ENCODE results near the gene IGLL5. TPM values are rescaled to one million over a fixed set of nuclear protein-coding genes. Genes with fewer than 3 reads are reported as not detected.

The IGLL5 gene
- total and polyA plus RNA-seq, 2 donors (not counting 3 experiments of a cell fraction or from before 2014, with no cell fraction given), result not detected

DNA sequence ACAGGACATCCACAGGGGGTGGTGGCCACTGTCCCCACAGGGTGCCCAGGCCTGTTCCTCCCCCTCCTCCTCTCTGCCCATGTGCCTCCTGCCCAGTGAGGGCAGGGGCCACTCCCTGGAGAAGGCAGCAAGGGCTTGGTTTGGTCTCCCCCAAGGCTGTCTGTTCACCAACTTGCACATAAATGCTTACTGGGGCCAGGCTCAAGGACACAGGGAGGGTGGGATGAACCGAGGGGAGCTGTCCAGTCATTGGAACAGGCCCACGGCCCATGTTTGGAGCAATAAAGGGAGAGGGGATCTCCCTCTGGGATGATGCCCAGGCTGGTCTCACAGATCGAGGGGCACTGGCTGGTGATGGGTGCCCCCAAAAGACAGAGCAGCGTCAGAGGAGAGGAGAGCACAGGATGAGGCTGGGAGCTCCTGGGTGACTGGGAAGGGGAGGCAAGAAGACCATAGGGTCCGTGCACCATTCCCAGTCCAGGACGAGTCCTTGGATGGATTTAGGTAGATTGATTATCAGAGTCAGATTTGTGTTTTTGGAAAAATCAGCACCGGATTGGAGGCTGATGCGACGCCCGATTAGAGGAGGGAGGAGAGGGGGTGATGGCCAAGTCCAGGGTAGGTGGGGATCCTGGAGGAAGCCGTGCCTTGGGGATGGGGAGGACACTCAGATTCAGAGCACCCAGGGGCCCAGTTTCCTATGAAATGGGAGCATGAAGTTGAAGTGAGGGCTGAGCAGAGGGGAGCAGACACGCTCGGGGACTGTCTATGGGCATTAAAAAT, 1.1 kb downstream of the IGLL5 start:
- dilution Hi-C loops (cut with MboI; ENCODE audit: extremely low pct_ligation_motif_present, low sequenced_read_pairs), result no loop called here
- BruUV-seq (replicated peaks), result no TSS peak
- TF ChIP-seq MAX (IDR thresholded peaks at IDR 0.05; ENCODE audit: insufficient read depth, insufficient read length) (no peak), CTCF (IDR thresholded peaks at IDR 0.05; ENCODE audit: extremely low read depth in 1 of 2, insufficient read depth in 1 of 2, low read depth in 1 of 2, low read length in 2 of 2) (no peak), JUN (IDR thresholded peaks at IDR 0.05; ENCODE audit: borderline replicate concordance, insufficient read depth, insufficient read length, low read depth) (no peak), POLR2A (IDR thresholded peaks at IDR 0.05; ENCODE audit: low read depth, low read length) (no peak), GATA2 (IDR thresholded peaks at IDR 0.05; ENCODE audit: insufficient read depth, insufficient read length, low read depth, low read length) (no peak), FOS (IDR thresholded peaks at IDR 0.05; ENCODE audit: borderline replicate concordance, insufficient read depth, low read length) (no peak), EZH2 (IDR thresholded peaks at IDR 0.05; ENCODE audit: borderline replicate concordance, low read depth, low read length, severe bottlenecking) (no peak), POLR2AphosphoS5 (IDR thresholded peaks at IDR 0.05; ENCODE audit: insufficient read depth, low read depth, low read length) (no peak), MYC (IDR thresholded peaks at IDR 0.05; ENCODE audit: low read depth, low read length) (no peak)
- H3K4me3 ChIP-seq (replicated peaks in 1 of 3; ENCODE audit: insufficient read depth in 1 of 3, low read depth in 1 of 3, low read length in 3 of 3), result no peak overlapping the region
- H4K20me1 ChIP-seq (replicated peaks; ENCODE audit: control insufficient read depth, extremely low read depth, insufficient read depth, low read length), result no peaks in the 10 kb centered on the region
- ChIA-PET POLR2A (no interaction called here), CTCF (interaction anchor here (0.8 kb wide), 1 partner anchor 40 kb away, joined by 3 read pairs; no protein-coding TSS in a partner anchor)
- DNase-seq (ENCODE audit: low read depth, low spot score), result no peak
- no peak overlapping the region for H2AFZ ChIP-seq (ENCODE audit: low read depth, low read length)
- H3K9ac ChIP-seq (replicated peaks; ENCODE audit: extremely low read depth, insufficient read depth, low read length), result no peak overlapping the region
- no peaks in the 10 kb centered on the region for H3K79me2 ChIP-seq (ENCODE audit: control insufficient read depth, insufficient read depth, low read length)
- no peak overlapping the region for H3K27ac ChIP-seq (ENCODE audit: insufficient read depth, low read depth, low read length)
- no peaks in the 10 kb centered on the region for H3K9me3 ChIP-seq (replicated peaks; ENCODE audit: control insufficient read depth, insufficient read depth, low read length)
- no peaks in the 10 kb centered on the region for H3K36me3 ChIP-seq (ENCODE audit: control insufficient read depth in 2 of 2, extremely low read depth in 1 of 2, insufficient read depth in 2 of 2, low read length in 2 of 2)
- no peaks in the 10 kb centered on the region for H3K9me1 ChIP-seq (replicated peaks; ENCODE audit: control insufficient read depth, extremely low read depth, insufficient read depth, low read length)
- FAIRE-seq, result no peak
- H3K4me1 ChIP-seq (ENCODE audit: control insufficient read depth, extremely low read depth, insufficient read depth, low read length), result no peaks in the 10 kb centered on the region
- intact Hi-C loops (cut with micrococcal nuclease), result no loop called here
- no peak overlapping the region for H3K4me2 ChIP-seq (ENCODE audit: insufficient read depth, low read length)
- peaks cover 2 to 5% of the 10 kb centered on the region in 2 experiments for H3K27me3 ChIP-seq (ENCODE audit: control insufficient read depth in 2 of 2, insufficient read depth in 2 of 2, low read length in 2 of 2)

Data from endothelial cell of umbilical vein (primary cell).